H1 (cell line): ENCODE results near the gene FAM222B. TPM values are rescaled to one million over a fixed set of nuclear protein-coding genes. Genes with fewer than 3 reads are reported as not detected.

ENCODE experiments used
- CHD7 ChIP-seq: fragments of 300-600 bp; sonication (generic); IDR thresholded peaks from 2 replicates; pipeline ENCODE4 v1.7.1; 2012; ENCODE audit warnings: low read length, moderate library complexity, mild to moderate bottlenecking, inconsistent platforms; ENCODE audit not compliant: insufficient replicate concordance
- EGR1 ChIP-seq: IDR thresholded peaks from 2 replicates; pipeline ENCODE4 v1.6.1; 2011; ENCODE audit warnings: low read depth, low read length, borderline replicate concordance
- HDAC6 ChIP-seq: IDR thresholded peaks from one replicate; pipeline ENCODE4 v1.7.1; 2012; ENCODE audit warnings: low read depth, mild to moderate bottlenecking, inconsistent platforms, low read length, moderate library complexity
- MAX ChIP-seq: IDR thresholded peaks from 2 replicates; pipeline ENCODE4 v1.6.1; 2012; ENCODE audit warnings: inconsistent platforms
- POLR2A ChIP-seq, 2 experiments: IDR thresholded peaks; 1 replicate in 1 of 2; 2 replicates in 1 of 2; pipeline ENCODE4 v1.6.1; 2011; ENCODE audit warnings: low read depth in 2 of 2, low read length in 2 of 2, mild to moderate bottlenecking in 2 of 2; ENCODE audit errors: control extremely low read depth in 1 of 2
- SIX5 ChIP-seq: IDR thresholded peaks from 2 replicates; pipeline ENCODE4 v1.6.1; 2011; ENCODE audit warnings: mild to moderate bottlenecking, low read depth, low read length
- SRF ChIP-seq: IDR thresholded peaks from 2 replicates; pipeline ENCODE4 v1.6.1; 2011; ENCODE audit warnings: mild to moderate bottlenecking, low read depth, low read length, moderate library complexity
- TAF7 ChIP-seq: optimal IDR thresholded peaks from 2 replicates; pipeline ENCODE3; 2011; ENCODE audit warnings: low read depth, mild to moderate bottlenecking, inconsistent platforms, low read length, moderate library complexity, borderline replicate concordance
- YY1 ChIP-seq: IDR thresholded peaks from 2 replicates; pipeline ENCODE4 v1.6.1; 2011; ENCODE audit warnings: low read depth, mild to moderate bottlenecking, low read length
- polyA plus RNA-seq, 7 experiments: library from polyadenylated mRNA; depleted of rRNA in 3 of 7; stranded (reverse) in 5 of 7; unstranded in 2 of 7; fragments of >200 nt in 5 of 7; fragments of 200-250 nt in 2 of 7; gene quantifications; 1 replicate in 5 of 7; 2 replicates in 1 of 7; 4 replicates in 1 of 7; pipeline versions ENCODE4 v1.2.1 to v1.2.3, GENCODE V29; 2011 to 2013; ENCODE audit warnings: missing spikeins in 2 of 7, mixed read lengths in 2 of 7
- total RNA-seq: library from RNA; stranded (reverse); fragmentation: NEBNext Ultra II Directional; extraction: Animal tissue kit (Norgen Biotek cat#: 25700); gene quantifications from 2 replicates; pipeline ENCODE4 v1.2.1, GENCODE V29; 2021

FAM222B gene
- total and polyA plus RNA-seq, 2 of the 8 experiments (the other 6 are each of a cell fraction or from before 2014, with no cell fraction given), result 42.1 to 81.7 TPM

- TF ChIP-seq CHD7, result peak; percentile 45
- no peak for TF ChIP-seq HDAC6
- TF ChIP-seq SIX5, result no peak
- TF ChIP-seq EGR1, result peak; percentile 85
- no peak for TF ChIP-seq SRF
- TF ChIP-seq POLR2A (IDR thresholded peaks at IDR 0.05; ENCODE audit: control extremely low read depth in 1 of 2, low read depth in 2 of 2, low read length in 2 of 2), result no peak
- TF ChIP-seq MAX, result 0 out of 2 replicates have a peak, but pooled peaks have one; percentile 26
- TF ChIP-seq TAF7, result peak; percentile 33
- 0 out of 2 replicates have a peak, but pooled peaks have one; percentile 9 for TF ChIP-seq YY1
Measured at GRCh38 chr17:28760601-28761562, 81.7 kb downstream of the FAM222B start (continued).
